BJ (cell line): ENCODE results near the gene CCDC88C. TPM values are rescaled to one million over a fixed set of nuclear protein-coding genes. Genes with fewer than 3 reads are reported as not detected.

Experiments
- CTCF ChIA-PET: fragments of 350-600 bp; formaldehyde crosslinking; extraction: SDS; loops from one replicate; lab custom pipeline; 2021; ENCODE audit warnings: antibody characterized with exemption, inconsistent platforms; lab: Yijun Ruan, JAX
- POLR2A ChIA-PET: fragments of 300-600 bp; sonication (Branson Sonifier 250); formaldehyde crosslinking; extraction: SDS; loops from one replicate; lab custom pipeline; 2021; ENCODE audit warnings: antibody characterized with exemption; lab: Charles Lee
- DNase-seq: peaks from one replicate; pipeline ENCODE4 v3.0.0-alpha.2; 2011; ENCODE audit warnings: low read depth
- H3K27me3 ChIP-seq: 2 replicates; pipeline ENCODE4 v1.6.0; 2011; ENCODE audit warnings: low read length; ENCODE audit not compliant: control insufficient read depth, insufficient read depth
- H3K36me3 ChIP-seq: 2 replicates; pipeline ENCODE4 v1.5.1; 2011; ENCODE audit warnings: low read length; ENCODE audit not compliant: control insufficient read depth, insufficient read depth
- H3K4me3 ChIP-seq: 2 replicates; pipeline ENCODE4 v1.5.1; 2011; ENCODE audit warnings: low read depth, mild to moderate bottlenecking, control low read depth, low read length
- CTCF ChIP-seq: IDR thresholded peaks from 2 replicates; pipeline ENCODE4 v1.5.1; 2011; ENCODE audit warnings: low read depth, mild to moderate bottlenecking, control low read depth, inconsistent platforms, low read length, moderate library complexity; ENCODE audit not compliant: insufficient read depth
- polyA plus RNA-seq: library from polyadenylated mRNA; depleted of rRNA; stranded (reverse); fragments of >200 nt; gene quantifications from 2 replicates; pipeline ENCODE4 v1.2.3, GENCODE V29; 2011

The CCDC88C gene
- polyA plus RNA-seq, 1 experiment = not detected

GRCh38 chr14:91281346-91281745 lies 136.3 kb downstream of the CCDC88C start:
- DNase-seq = no peak
- Histone ChIP-seq H3K36me3 (no peaks in the 10 kb centered on the region), H3K27me3 (no peaks in the 10 kb centered on the region), H3K4me3 (no peak overlapping the region)
- CTCF ChIA-PET = interaction anchor here (16.7 kb wide), 1 partner anchor 105 kb away, joined by 344 read pairs; no protein-coding TSS in a partner anchor
- POLR2A ChIA-PET = no interaction called here
- TF ChIP-seq CTCF = no peak

GRCh38 chr14:91280129-91280528 lies 137.5 kb downstream of the CCDC88C start:
- CTCF ChIA-PET = interaction anchor here (16.7 kb wide), 1 partner anchor 104 kb away, joined by 344 read pairs; no protein-coding TSS in a partner anchor
- TF ChIP-seq CTCF = no peak
- no peaks in the 10 kb centered on the region for H3K36me3 ChIP-seq
- H3K27me3 ChIP-seq = no peaks in the 10 kb centered on the region
- H3K4me3 ChIP-seq = no peak overlapping the region
- POLR2A ChIA-PET = no interaction called here
- no peak for DNase-seq

- CTCF ChIA-PET = interaction anchor here (3.7 kb wide), 1 partner anchor 102 kb away, joined by 22 read pairs; no protein-coding TSS in a partner anchor
- no peak overlapping the region for H3K4me3 ChIP-seq
- DNase-seq = no peak
- POLR2A ChIA-PET = no interaction called here
- H3K27me3 ChIP-seq = no peaks in the 10 kb centered on the region
- no peaks in the 10 kb centered on the region for H3K36me3 ChIP-seq
- no peak for TF ChIP-seq CTCF
These were observed 138.3 kb downstream of the CCDC88C start for GRCh38 chr14:91279354-91279753.

GRCh38 chr14:91278383-91278715 lies 139.3 kb downstream of the CCDC88C start:
- CTCF ChIA-PET = interaction anchor here (1.6 to 3.7 kb wide), 3 partner anchors 8 to 105 kb away, joined by 5 to 22 read pairs (median 10); no protein-coding TSS in a partner anchor
- POLR2A ChIA-PET = no interaction called here
- DNase-seq = no peak
- H3K27me3 ChIP-seq = no peaks in the 10 kb centered on the region
- H3K36me3 ChIP-seq = no peaks in the 10 kb centered on the region
- H3K4me3 ChIP-seq = no peak overlapping the region
- no peak for TF ChIP-seq CTCF

- ChIA-PET POLR2A (no interaction called here), CTCF (interaction anchor here (1.6 to 3.7 kb wide), 3 partner anchors 9 to 104 kb away, joined by 5 to 22 read pairs (median 10); no protein-coding TSS in a partner anchor)
- no peak overlapping the region for H3K4me3 ChIP-seq
- H3K36me3 ChIP-seq = no peaks in the 10 kb centered on the region
- no peak for TF ChIP-seq CTCF
- H3K27me3 ChIP-seq = no peaks in the 10 kb centered on the region
- no peak for DNase-seq
These were observed 139.9 kb downstream of the CCDC88C start for GRCh38 chr14:91277546-91278382.
